ENCODE data around the gene TNP2. TPM values are rescaled to one million over a fixed set of nuclear protein-coding genes. Genes with fewer than 3 reads are reported as not detected.

Gene TNP2
- total and polyA plus RNA-seq, 9 of the 15 experiments (the other 6 are each of a cell fraction or from before 2014, with no cell fraction given) = not detected

- TF ChIP-seq CLOCK (CRISPR knock-in tag; IDR thresholded peaks at IDR 0.05; ENCODE audit: borderline replicate concordance) (no peak), TCF15 (CRISPR knock-in tag; IDR thresholded peaks at IDR 0.05) (no peak), E2F3 (CRISPR knock-in tag; IDR thresholded peaks at IDR 0.05) (no peak), ZNF609 (CRISPR knock-in tag; IDR thresholded peaks at IDR 0.05; ENCODE audit: borderline replicate concordance) (0 out of 2 replicates have a peak, but pooled peaks have one; percentile 82), KDM2B (CRISPR knock-in tag; IDR thresholded peaks at IDR 0.05) (no peak), U2AF2 (optimal IDR thresholded peaks at IDR 0.05; ENCODE audit: low read depth, low read length) (no peak), ZNF146 (CRISPR knock-in tag; IDR thresholded peaks at IDR 0.05; ENCODE audit: unreplicated experiment) (no peak), TEAD2 (tag; IDR thresholded peaks at IDR 0.05) (no peak), FOSL1 (tag; conservative IDR thresholded peaks at IDR 0.05) (no peak), NKRF (IDR thresholded peaks at IDR 0.05; ENCODE audit: borderline replicate concordance) (no peak), E2F1 (CRISPR knock-in tag; IDR thresholded peaks at IDR 0.05) (no peak), ZNF780A (CRISPR knock-in tag; IDR thresholded peaks at IDR 0.05) (no peak), PHF21A (IDR thresholded peaks at IDR 0.05; ENCODE audit: borderline replicate concordance, low read depth) (no peak), SREBF2 (CRISPR knock-in tag; IDR thresholded peaks at IDR 0.05) (0 out of 2 replicates have a peak, but pooled peaks have one; percentile 65), NFRKB (IDR thresholded peaks at IDR 0.05; ENCODE audit: low read depth) (no peak), ILF3 (IDR thresholded peaks at IDR 0.05; ENCODE audit: borderline replicate concordance) (no peak)
Measured at GRCh38 chr16:11257131-11257938, 11.8 kb downstream of the TNP2 start (continued).

Measured in K562 (cell line).